HepG2 (cell line): ENCODE data around the gene PRADC1. TPM values are rescaled to one million over a fixed set of nuclear protein-coding genes. Genes with fewer than 3 reads are reported as not detected.

Source experiments
- ARNT2 ChIP-seq: sonication (generic); formaldehyde crosslinking; IDR thresholded peaks from 2 replicates; pipeline ENCODE4 v1.8.0; 2022; ENCODE audit warnings: mild to moderate bottlenecking, low read depth, missing genetic modification reagents, moderate library complexity
- ATF2 ChIP-seq: sonication (generic); formaldehyde crosslinking; IDR thresholded peaks from 2 replicates; pipeline ENCODE4 v1.4.0; 2020; ENCODE audit warnings: missing genetic modification reagents
- BORCS8-MEF2B ChIP-seq: sonication (generic); formaldehyde crosslinking; IDR thresholded peaks from 2 replicates; pipeline ENCODE4 v1.8.0; 2022; ENCODE audit warnings: mild to moderate bottlenecking, missing genetic modification reagents
- FOXO1 ChIP-seq: sonication (generic); formaldehyde crosslinking; IDR thresholded peaks from 2 replicates; pipeline ENCODE4 v1.4.0; 2020; ENCODE audit warnings: missing genetic modification reagents
- FUBP1 ChIP-seq: sonication (generic); formaldehyde crosslinking; IDR thresholded peaks from 2 replicates; pipeline ENCODE4 v1.5.1; 2020; ENCODE audit warnings: missing genetic modification reagents, mild to moderate bottlenecking, borderline replicate concordance
- HHEX ChIP-seq: IDR thresholded peaks from 2 replicates; pipeline ENCODE4 v1.6.1; 2016; ENCODE audit warnings: control low read depth
- HOXA5 ChIP-seq: sonication (generic); formaldehyde crosslinking; IDR thresholded peaks from 2 replicates; pipeline ENCODE4 v1.4.0; 2020; ENCODE audit warnings: missing genetic modification reagents
- MAF1 ChIP-seq: sonication (generic); formaldehyde crosslinking; IDR thresholded peaks from 2 replicates; pipeline ENCODE4 v1.5.0; 2020; ENCODE audit warnings: missing genetic modification reagents, borderline replicate concordance
- NR2F6 ChIP-seq, 2 experiments: IDR thresholded peaks; 2 replicates each; pipeline ENCODE4 v1.6.1; 2016; ENCODE audit warnings: antibody characterized with exemption in 1 of 2, mild to moderate bottlenecking in 1 of 2
- PHF8 ChIP-seq: sonication (generic); formaldehyde crosslinking; IDR thresholded peaks from 2 replicates; pipeline ENCODE4 v1.5.0; 2020; ENCODE audit warnings: missing genetic modification reagents
- REPIN1 ChIP-seq: sonication (generic); formaldehyde crosslinking; IDR thresholded peaks from 2 replicates; pipeline ENCODE4 v1.8.0; 2022; ENCODE audit warnings: missing genetic modification reagents, low read depth, mild to moderate bottlenecking, borderline replicate concordance
- SSRP1 ChIP-seq: IDR thresholded peaks from 2 replicates; pipeline ENCODE4 v1.6.1; 2016; ENCODE audit warnings: control low read depth
- THAP9 ChIP-seq: sonication (generic); formaldehyde crosslinking; IDR thresholded peaks from 2 replicates; pipeline ENCODE4; 2020; ENCODE audit warnings: missing genetic modification reagents, mild to moderate bottlenecking, borderline replicate concordance
- ZBTB7B ChIP-seq: sonication (generic); formaldehyde crosslinking; IDR thresholded peaks from 2 replicates; pipeline ENCODE4 v1.4.0; 2020; ENCODE audit warnings: missing genetic modification reagents
- ZFP1 ChIP-seq: IDR thresholded peaks from 2 replicates; pipeline ENCODE4 v1.6.1; 2016
- ZNF160 ChIP-seq: sonication (generic); formaldehyde crosslinking; IDR thresholded peaks from 2 replicates; pipeline ENCODE4 v1.8.0; 2022; ENCODE audit warnings: mild to moderate bottlenecking, inconsistent platforms, missing genetic modification reagents
- ZNF24 ChIP-seq: fragments of 450-650 bp; IDR thresholded peaks from 2 replicates; pipeline ENCODE4 v1.6.1; 2017; ENCODE audit warnings: antibody characterized with exemption, mild to moderate bottlenecking
- ZNF274 ChIP-seq: sonication (generic); formaldehyde crosslinking; IDR thresholded peaks from 2 replicates; pipeline ENCODE4 v1.5.1; 2020; ENCODE audit warnings: mild to moderate bottlenecking, missing genetic modification reagents
- ZNF317 ChIP-seq: sonication (generic); formaldehyde crosslinking; IDR thresholded peaks from 2 replicates; pipeline ENCODE4 v1.5.0; 2020; ENCODE audit warnings: mild to moderate bottlenecking, missing genetic modification reagents
- ZNF530 ChIP-seq: sonication (generic); formaldehyde crosslinking; IDR thresholded peaks from 2 replicates; pipeline ENCODE4 v1.5.0; 2020; ENCODE audit warnings: low read depth, mild to moderate bottlenecking, missing genetic modification reagents
- ZNF768 ChIP-seq: sonication (generic); formaldehyde crosslinking; IDR thresholded peaks from 2 replicates; pipeline ENCODE4 v1.4.0; 2020; ENCODE audit warnings: missing genetic modification reagents
- ZSCAN9 ChIP-seq: IDR thresholded peaks from 2 replicates; pipeline ENCODE4 v1.6.1; 2016; ENCODE audit warnings: borderline replicate concordance
- polyA plus RNA-seq, 8 experiments: library from polyadenylated mRNA; depleted of rRNA in 3 of 8; stranded (reverse) in 7 of 8; unstranded in 1 of 8; fragments of >200 nt; fragmentation: Illumina TruSeq in 4 of 8; extraction: Trizol in 4 of 8; gene quantifications; 2 replicates each; pipeline versions ENCODE4 v1.2.1 to v1.2.3, GENCODE V29; 2011 to 2016; ENCODE audit warnings: low read depth in 4 of 8, missing spikeins in 1 of 8, mixed read lengths in 1 of 8; ENCODE audit not compliant: insufficient read depth in 1 of 8
- total RNA-seq, 5 experiments: library from RNA; depleted of rRNA; stranded (reverse); fragments of >200 nt; fragmentation: Illumina TruSeq; extraction: Trizol; gene quantifications; 2 replicates each; pipeline ENCODE4 v1.2.3, GENCODE V29; 2016; ENCODE audit warnings: low read depth in 1 of 5
- TF ChIP-seq, protein P1 (sequence below): sonication (generic); formaldehyde crosslinking; IDR thresholded peaks from 2 replicates; pipeline ENCODE4 v1.4.0; 2020; ENCODE audit warnings: low read depth, mild to moderate bottlenecking, missing genetic modification reagents

PRADC1 gene
- total and polyA plus RNA-seq, 2 of the 13 experiments (the other 11 are each of a cell fraction or from before 2014, with no cell fraction given): 12.1 to 37.2 TPM

DNA sequence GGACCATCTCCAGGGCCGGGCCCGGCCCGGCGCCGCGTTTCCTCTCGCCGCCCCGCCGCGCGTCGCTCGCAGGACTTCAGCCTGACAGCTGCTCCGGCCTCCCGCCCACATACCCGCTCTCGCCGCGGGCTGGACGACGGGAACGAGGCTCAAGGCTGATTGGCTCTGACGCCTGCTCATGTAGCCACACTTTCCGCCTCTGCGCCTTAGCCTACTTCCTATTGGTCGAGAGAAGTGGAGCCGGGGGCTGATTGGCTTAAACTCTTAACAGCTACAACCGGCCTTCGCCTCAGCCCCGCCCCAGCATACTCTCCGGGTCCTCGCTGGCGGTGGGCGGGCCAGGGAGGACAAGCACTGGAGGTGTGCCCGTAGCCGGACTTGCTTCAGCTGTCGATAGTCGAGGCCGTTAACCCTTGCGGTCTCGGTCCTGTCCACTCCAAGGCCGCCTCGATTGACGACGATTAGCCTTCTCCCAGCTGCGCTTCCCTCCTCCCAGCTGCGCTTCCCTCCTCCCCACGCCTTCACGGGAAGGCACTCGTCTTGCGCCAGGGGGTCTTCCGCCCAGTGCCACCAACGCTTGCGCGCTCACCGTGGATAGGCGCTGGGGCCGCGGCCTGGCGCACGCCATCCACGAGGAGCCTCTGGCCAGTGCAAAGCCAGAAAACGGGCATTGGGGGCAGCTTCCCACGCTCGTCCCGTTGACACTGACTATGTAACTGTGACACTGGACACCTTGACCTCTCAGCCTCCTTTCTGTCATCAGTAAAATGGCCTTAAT is at the start of gene PRADC1 (continued):
- TF ChIP-seq HOXA5 (CRISPR knock-in tag) (peak; percentile 22; the same call in 1 of the 2 replicates), ZNF24 (no peak), ZNF274 (CRISPR knock-in tag) (no peak), PHF8 (CRISPR knock-in tag) (no peak; the same call in 1 of the 2 replicates), ZFP1 (CRISPR knock-in tag) (peak; percentile 58; the same call in 1 of the 2 replicates), SSRP1 (CRISPR knock-in tag) (peak; percentile 96), FUBP1 (CRISPR knock-in tag) (0 out of 2 replicates have a peak, but pooled peaks have one; percentile 10), ARNT2 (peak; percentile 85), MAF1 (peak; percentile 24; the same call in 1 of the 2 replicates), ZNF317 (CRISPR knock-in tag) (peak; percentile 80; the same call in 1 of the 2 replicates), ZNF768 (CRISPR knock-in tag) (peak; percentile 70), BORCS8-MEF2B (CRISPR knock-in tag) (peak; percentile 65), NR2F6 (IDR thresholded peaks at IDR 0.05) (no peak), NR2F6 (CRISPR knock-in tag; IDR thresholded peaks at IDR 0.05) (peak; percentile 45; the same call in 1 of the 2 replicates), ZNF160 (CRISPR knock-in tag) (peak; percentile 59; the same call in 1 of the 2 replicates), ZSCAN9 (CRISPR knock-in tag) (no peak; the same call in 1 of the 2 replicates), FOXO1 (peak; percentile 68), ZBTB7B (CRISPR knock-in tag) (peak; percentile 23; the same call in 1 of the 2 replicates), ZNF530 (CRISPR knock-in tag) (peak; percentile 71; the same call in 1 of the 2 replicates), THAP9 (CRISPR knock-in tag) (peak; percentile 20), ATF2 (peak; percentile 50; the same call in 1 of the 2 replicates), HHEX (CRISPR knock-in tag) (peak; percentile 45; the same call in 1 of the 2 replicates), REPIN1 (CRISPR knock-in tag) (peak; percentile 39; the same call in 1 of the 2 replicates)
- TF ChIP-seq, protein P1, sequence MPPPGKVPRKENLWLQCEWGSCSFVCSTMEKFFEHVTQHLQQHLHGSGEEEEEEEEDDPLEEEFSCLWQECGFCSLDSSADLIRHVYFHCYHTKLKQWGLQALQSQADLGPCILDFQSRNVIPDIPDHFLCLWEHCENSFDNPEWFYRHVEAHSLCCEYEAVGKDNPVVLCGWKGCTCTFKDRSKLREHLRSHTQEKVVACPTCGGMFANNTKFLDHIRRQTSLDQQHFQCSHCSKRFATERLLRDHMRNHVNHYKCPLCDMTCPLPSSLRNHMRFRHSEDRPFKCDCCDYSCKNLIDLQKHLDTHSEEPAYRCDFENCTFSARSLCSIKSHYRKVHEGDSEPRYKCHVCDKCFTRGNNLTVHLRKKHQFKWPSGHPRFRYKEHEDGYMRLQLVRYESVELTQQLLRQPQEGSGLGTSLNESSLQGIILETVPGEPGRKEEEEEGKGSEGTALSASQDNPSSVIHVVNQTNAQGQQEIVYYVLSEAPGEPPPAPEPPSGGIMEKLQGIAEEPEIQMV: peak; percentile 41; the same call in 1 of the 2 replicates
